H9 (cell line): ENCODE results near the gene CCDC122. TPM values are rescaled to one million over a fixed set of nuclear protein-coding genes. Genes with fewer than 3 reads are reported as not detected.

ENCODE experiments used
- DNase-seq: peaks from one replicate; pipeline ENCODE4 v3.0.0-alpha.2; 2017
- H2AFZ ChIP-seq: one replicate; pipeline ENCODE4 v1.6.1; 2013; ENCODE audit warnings: mild to moderate bottlenecking, low read length, control low read depth, moderate library complexity
- H2AK5ac ChIP-seq: 2 replicates; pipeline ENCODE4 v1.6.1; 2013; ENCODE audit warnings: low read length, control low read depth, mixed read lengths; ENCODE audit not compliant: insufficient read length
- H2BK120ac ChIP-seq: one replicate; pipeline ENCODE4 v1.6.1; 2013; ENCODE audit warnings: low read depth, mild to moderate bottlenecking, low read length, control low read depth, inconsistent platforms; ENCODE audit not compliant: poor library complexity, severe bottlenecking
- H2BK12ac ChIP-seq: 2 replicates; pipeline ENCODE4 v1.6.1; 2013; ENCODE audit warnings: low read length, control low read depth, mixed read lengths, low read depth; ENCODE audit not compliant: insufficient read length
- H2BK15ac ChIP-seq: 2 replicates; pipeline ENCODE4 v1.6.1; 2013; ENCODE audit warnings: low read depth, low read length, control low read depth
- H2BK20ac ChIP-seq: one replicate; pipeline ENCODE4 v1.6.1; 2013; ENCODE audit warnings: low read depth, mild to moderate bottlenecking, low read length, control low read depth, inconsistent platforms; ENCODE audit not compliant: poor library complexity, severe bottlenecking
- H2BK5ac ChIP-seq: 2 replicates; pipeline ENCODE4 v1.6.1; 2013; ENCODE audit warnings: low read length, control low read depth, mixed read lengths; ENCODE audit not compliant: insufficient read length
- H3K14ac ChIP-seq: 2 replicates; pipeline ENCODE4 v1.6.1; 2013; ENCODE audit warnings: low read length, control low read depth; ENCODE audit not compliant: insufficient read depth
- H3K18ac ChIP-seq: 2 replicates; pipeline ENCODE4 v1.6.1; 2013; ENCODE audit warnings: low read depth, mild to moderate bottlenecking, mixed read lengths, low read length, control low read depth; ENCODE audit not compliant: insufficient read length
- H3K23ac ChIP-seq: 2 replicates; pipeline ENCODE4 v1.6.1; 2013; ENCODE audit warnings: low read length, control low read depth, mixed read lengths, low read depth; ENCODE audit not compliant: insufficient read length
- H3K23me2 ChIP-seq: 2 replicates; pipeline ENCODE4 v1.6.1; 2013; ENCODE audit warnings: low read depth, mild to moderate bottlenecking, mixed read lengths, low read length, control low read depth; ENCODE audit not compliant: insufficient read length, poor library complexity, severe bottlenecking
- H3K27ac ChIP-seq: 2 replicates; pipeline ENCODE4 v1.5.1; 2013; ENCODE audit warnings: low read length, control low read depth, mixed read lengths, low read depth; ENCODE audit not compliant: insufficient read length
- H3K27me3 ChIP-seq: 2 replicates; pipeline ENCODE4 v1.6.1; 2013; ENCODE audit warnings: low read length, control low read depth, inconsistent platforms; ENCODE audit not compliant: insufficient read depth
- H3K4ac ChIP-seq: 2 replicates; pipeline ENCODE4 v1.6.1; 2013; ENCODE audit warnings: low read depth, mild to moderate bottlenecking, control low read depth, inconsistent platforms, low read length, moderate library complexity
- H3K4me1 ChIP-seq: 2 replicates; pipeline ENCODE4 v1.6.1; 2013; ENCODE audit warnings: low read length, control low read depth, inconsistent platforms; ENCODE audit not compliant: insufficient read depth
- H3K4me2 ChIP-seq: 2 replicates; pipeline ENCODE4 v1.6.1; 2013; ENCODE audit warnings: low read length, control low read depth, mixed read lengths; ENCODE audit not compliant: insufficient read length, insufficient read depth
- H3K56ac ChIP-seq: 2 replicates; pipeline ENCODE4 v1.6.1; 2013; ENCODE audit warnings: low read depth, mild to moderate bottlenecking, mixed read lengths, low read length, control low read depth; ENCODE audit not compliant: insufficient read length
- H3K79me1 ChIP-seq: 2 replicates; pipeline ENCODE4 v1.6.1; 2013; ENCODE audit warnings: low read depth, mild to moderate bottlenecking, moderate library complexity, low read length, control low read depth, inconsistent platforms; ENCODE audit not compliant: insufficient read depth, poor library complexity, severe bottlenecking
- H3K79me2 ChIP-seq: 2 replicates; pipeline ENCODE4 v1.6.1; 2013; ENCODE audit warnings: low read length, control low read depth, inconsistent platforms; ENCODE audit not compliant: insufficient read depth
- H3K9ac ChIP-seq: 2 replicates; pipeline ENCODE4 v1.6.1; 2013; ENCODE audit warnings: low read length, control low read depth, mixed read lengths; ENCODE audit not compliant: insufficient read length; ENCODE audit errors: extremely low read depth
- H3K9me3 ChIP-seq: one replicate; pipeline ENCODE4 v1.6.1; 2013; ENCODE audit warnings: low read depth, low read length, inconsistent platforms; ENCODE audit not compliant: control insufficient read depth
- H3T11ph ChIP-seq: one replicate; pipeline ENCODE4 v1.6.1; 2013; ENCODE audit warnings: mild to moderate bottlenecking, low read length, control low read depth, inconsistent platforms
- H4K20me1 ChIP-seq: one replicate; pipeline ENCODE4 v1.6.1; 2013; ENCODE audit not compliant: control insufficient read depth, insufficient read length, insufficient read depth
- H4K5ac ChIP-seq: 2 replicates; pipeline ENCODE4 v1.6.1; 2013; ENCODE audit warnings: low read depth, mild to moderate bottlenecking, mixed read lengths, low read length, control low read depth; ENCODE audit not compliant: insufficient read length
- H4K8ac ChIP-seq: replicated peaks from 2 replicates; pipeline ENCODE4 v1.6.1; 2013; ENCODE audit warnings: low read length, control low read depth, mixed read lengths, low read depth; ENCODE audit not compliant: insufficient read length
- H4K91ac ChIP-seq: 2 replicates; pipeline ENCODE4 v1.6.1; 2013; ENCODE audit warnings: low read depth, mild to moderate bottlenecking, moderate library complexity, mixed read lengths, low read length, control low read depth; ENCODE audit not compliant: insufficient read length
- H3K27ac Mint-ChIP-seq, 3 experiments: 2 replicates in 2 of 3; 3 replicates in 1 of 3; pipeline ENCODE4 v1.8.0; 2020 to 2021; ENCODE audit warnings: mixed read lengths in 3 of 3, mild to moderate bottlenecking in 1 of 3, moderate library complexity in 1 of 3
- H3K27me3 Mint-ChIP-seq: 2 replicates; pipeline ENCODE4 v1.8.0; 2021; ENCODE audit warnings: low read depth, mild to moderate bottlenecking, moderate library complexity, mixed read lengths
- H3K36me3 Mint-ChIP-seq, 3 experiments: 2 replicates in 2 of 3; 3 replicates in 1 of 3; pipeline ENCODE4 v1.8.0; 2020 to 2021; ENCODE audit warnings: low read depth in 3 of 3, mixed read lengths in 3 of 3; ENCODE audit not compliant: insufficient read depth in 1 of 3
- H3K4me1 Mint-ChIP-seq, 2 experiments: 2 replicates each; pipeline ENCODE4 v1.8.0; 2020; ENCODE audit warnings: mixed read lengths in 2 of 2
- H3K4me3 Mint-ChIP-seq, 2 experiments: 2 replicates in 1 of 2; 3 replicates in 1 of 2; pipeline ENCODE4 v1.8.0; 2020 to 2021; ENCODE audit warnings: mild to moderate bottlenecking in 2 of 2, mixed read lengths in 2 of 2, moderate library complexity in 1 of 2
- H3K9me3 Mint-ChIP-seq, 2 experiments: 2 replicates in 1 of 2; 3 replicates in 1 of 2; pipeline ENCODE4 v1.8.0; 2020; ENCODE audit warnings: mild to moderate bottlenecking in 2 of 2, mixed read lengths in 2 of 2, moderate library complexity in 1 of 2
- CTCF ChIP-seq: fragments of 200-600 bp; sonication (generic); conservative IDR thresholded peaks from 3 replicates; pipeline ENCODE4 v1.8.0; 2021; ENCODE audit warnings: antibody characterized with exemption, mild to moderate bottlenecking
- WGBS: extraction: QIAGEN DNeasy Blood & Tissue Kit; methylation state at CpG from one replicate; pipeline ENCODE4 v1.1.7; 2013; ENCODE audit warnings: missing lambda C conversion rate, low lambda C conversion rate, mixed read lengths; ENCODE audit not compliant: insufficient read length; ENCODE audit errors: extremely low coverage; 5-methylcytosine and 5-hydroxymethylcytosine counted together
- total RNA-seq: library from RNA; stranded (reverse); gene quantifications from 2 replicates; pipeline ENCODE4 v1.2.1, GENCODE V29; 2021

The CCDC122 gene
- total RNA-seq, 1 experiment from 2014 or later = 5.6 TPM

GRCh38 chr13:43792076-43792881, 87.3 kb downstream of the CCDC122 start:
- DNase-seq = no peak
- WGBS = no CpG with 5 or more reads among the region's 3 CpGs
- H3K4ac ChIP-seq = no peak overlapping the region
- no peak overlapping the region for H2BK20ac ChIP-seq
- Mint-ChIP-seq H3K36me3 (no peaks in the 10 kb centered on the region), H3K4me3 (no peak overlapping the region), H3K4me1 (peaks cover 9 to 12% of the 10 kb centered on the region in 2 experiments), H3K27me3 (peaks cover 31% of the 10 kb centered on the region), H3K9me3 (no peaks in the 10 kb centered on the region), H3K27ac (no peak overlapping the region)
- no peak overlapping the region for H3K56ac ChIP-seq
- no peaks in the 10 kb centered on the region for H4K20me1 ChIP-seq
- no peak overlapping the region for H3K23ac ChIP-seq
- no peaks in the 10 kb centered on the region for H3K23me2 ChIP-seq
- no peak overlapping the region for H4K5ac ChIP-seq
- no peak overlapping the region for H3K27ac ChIP-seq
- no peak overlapping the region for H3K9ac ChIP-seq
- no peak overlapping the region for H4K8ac ChIP-seq
- H3K79me2 ChIP-seq = no peaks in the 10 kb centered on the region
- H2AK5ac ChIP-seq = no peak overlapping the region
- no peak overlapping the region for H3K14ac ChIP-seq
- no peak overlapping the region for H2AFZ ChIP-seq
- peaks cover 4% of the 10 kb centered on the region; the same call in 1 of the 2 replicates for H3K27me3 ChIP-seq
- no peak overlapping the region for H3T11ph ChIP-seq
- no peaks in the 10 kb centered on the region; the same call in 1 of the 2 replicates for H3K4me1 ChIP-seq
- TF ChIP-seq CTCF = no peak
- H3K79me1 ChIP-seq = no peaks in the 10 kb centered on the region
- no peaks in the 10 kb centered on the region for H3K9me3 ChIP-seq
- H4K91ac ChIP-seq = no peak overlapping the region
- H2BK12ac ChIP-seq = no peak overlapping the region
- H2BK5ac ChIP-seq = no peak overlapping the region
- no peak overlapping the region for H3K18ac ChIP-seq
- H2BK15ac ChIP-seq = no peak overlapping the region
- H2BK120ac ChIP-seq = no peak overlapping the region
- no peak overlapping the region for H3K4me2 ChIP-seq
